HL-60 (cell line): ENCODE data around the gene CCDC57.

Experiments used
- DNase-seq, 2 experiments: peaks; one replicate each; pipeline ENCODE4 v3.0.0-alpha.2; 2010 to 2020; ENCODE audit warnings: low read depth in 1 of 2, low spot score in 1 of 2
- H3K27ac ChIP-seq: fragments of 250-450 bp; sonication (Bioruptor Pico); replicated peaks from 2 replicates; pipeline ENCODE4 v1.5.1; 2020; ENCODE audit warnings: mild to moderate bottlenecking, moderate library complexity
- H3K27me3 ChIP-seq: fragments of 250-450 bp; sonication (Bioruptor Pico); 2 replicates; pipeline ENCODE4 v1.5.1; 2021; ENCODE audit warnings: mild to moderate bottlenecking, moderate library complexity; ENCODE audit not compliant: insufficient read depth, poor library complexity, severe bottlenecking
- H3K4me3 ChIP-seq: replicated peaks from 2 replicates; pipeline ENCODE4 v1.5.1; 2011; ENCODE audit warnings: mild to moderate bottlenecking, control low read depth, low read length; ENCODE audit not compliant: insufficient read depth
- CTCF ChIP-seq: IDR thresholded peaks from one replicate; pipeline ENCODE4 v1.5.1; 2011; ENCODE audit warnings: low read length, control low read depth, inconsistent platforms; ENCODE audit not compliant: insufficient read depth
- GABPA ChIP-seq: IDR thresholded peaks from 2 replicates; pipeline ENCODE4 v1.6.1; 2012; ENCODE audit warnings: low read depth
- POLR2AphosphoS5 ChIP-seq: IDR thresholded peaks from 2 replicates; pipeline ENCODE4 v1.6.1; 2012; ENCODE audit warnings: low read depth
- REST ChIP-seq: IDR thresholded peaks from 2 replicates; pipeline ENCODE4 v1.6.1; 2012; ENCODE audit warnings: low read depth; ENCODE audit not compliant: insufficient replicate concordance
- SPI1 ChIP-seq: IDR thresholded peaks from 2 replicates; pipeline ENCODE4 v1.6.1; 2012; ENCODE audit warnings: low read depth, mild to moderate bottlenecking, borderline replicate concordance

The CCDC57 gene

GRCh38 chr17:82065193-82065637, 147.4 kb downstream of the CCDC57 start:
- no peaks in the 10 kb centered on the region for H3K27me3 ChIP-seq
- TF ChIP-seq REST (no peak), SPI1 (no peak), GABPA (no peak), POLR2AphosphoS5 (no peak), CTCF (no peak)
- H3K27ac ChIP-seq, result peak overlapping the region; percentile 76
- DNase-seq, result no peak
- peak overlapping the region; percentile 96 for H3K4me3 ChIP-seq

- peak overlapping the region; percentile 76 for H3K27ac ChIP-seq
- DNase-seq, result no peak
- H3K4me3 ChIP-seq, result peak overlapping the region; percentile 96
- TF ChIP-seq CTCF (no peak), REST (no peak)
- H3K27me3 ChIP-seq, result no peaks in the 10 kb centered on the region
These were observed 148.0 kb downstream of the CCDC57 start for GRCh38 chr17:82064433-82065192.

GRCh38 chr17:82063424-82064415, 148.9 kb downstream of the CCDC57 start:
- H3K4me3 ChIP-seq, result no peak overlapping the region

More at GRCh38 chr17:82063424-82064415, 148.9 kb downstream of the CCDC57 start:
- Histone ChIP-seq H3K27me3 (no peaks in the 10 kb centered on the region), H3K27ac (no peak overlapping the region)
- no peak for TF ChIP-seq REST
- no peak for DNase-seq
